ENCODE data around the gene CIB1. TPM values are rescaled to one million over a fixed set of nuclear protein-coding genes. Genes with fewer than 3 reads are reported as not detected.
"Not testable (repeated sequence)": the region's sequence is repeated elsewhere in the genome, so short reads cannot be mapped to it uniquely, and the experiment has no call there.

Gene CIB1
- 80.6 TPM for polyA plus RNA-seq (2013, experiment 1 of 2; ENCODE audit: insufficient read length)
- 54.8 TPM for polyA plus RNA-seq (2013, experiment 2 of 2; ENCODE audit: insufficient read length)

DNA sequence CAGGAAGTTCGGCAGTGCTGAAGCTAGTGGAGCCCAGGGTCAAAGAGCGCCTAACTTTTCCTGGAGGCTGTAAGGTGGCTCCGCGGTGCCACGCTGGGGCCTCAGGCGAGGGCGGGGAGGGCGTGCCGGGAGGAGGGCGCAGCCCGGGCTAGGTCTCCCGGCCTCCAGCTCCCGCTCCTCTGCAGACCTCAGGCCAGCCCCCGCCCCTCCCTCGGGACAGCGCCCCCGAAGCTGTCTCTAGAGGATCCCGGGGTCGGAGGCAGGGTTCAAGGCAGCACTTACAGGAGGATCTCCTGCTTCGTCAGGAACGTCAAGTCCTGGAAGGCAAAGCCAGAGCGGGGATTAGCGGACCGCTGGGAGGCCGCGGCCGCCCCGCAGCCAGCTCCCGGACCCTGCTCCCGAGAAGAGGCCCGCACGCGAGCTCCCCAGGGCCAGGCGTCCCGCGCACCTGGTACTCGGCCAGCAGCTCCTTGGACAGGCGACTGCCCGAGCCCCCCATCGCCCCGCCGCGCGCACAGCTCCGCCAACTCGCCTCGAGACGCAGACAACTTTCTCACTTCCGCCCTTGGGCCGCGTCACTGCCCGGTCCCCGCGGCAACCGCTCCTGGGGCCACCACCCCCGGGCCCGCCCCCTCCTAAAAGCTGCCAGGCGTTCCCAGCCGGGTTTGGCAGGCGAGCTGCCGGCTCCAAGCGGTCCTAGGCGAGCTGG, at the start of gene CIB1:
Gene CIB1, minus strand, starts transcription at position 555 of the 709 bp plus-strand sequence. Its CDS starts 56 bp downstream, at position 499.
- peak; percentile 97 for DNase-seq

GRCh38 chr15:90281637-90282036, 47.9 kb upstream of the CIB1 start:
- DNase-seq = not testable (repeated sequence)

DNA sequence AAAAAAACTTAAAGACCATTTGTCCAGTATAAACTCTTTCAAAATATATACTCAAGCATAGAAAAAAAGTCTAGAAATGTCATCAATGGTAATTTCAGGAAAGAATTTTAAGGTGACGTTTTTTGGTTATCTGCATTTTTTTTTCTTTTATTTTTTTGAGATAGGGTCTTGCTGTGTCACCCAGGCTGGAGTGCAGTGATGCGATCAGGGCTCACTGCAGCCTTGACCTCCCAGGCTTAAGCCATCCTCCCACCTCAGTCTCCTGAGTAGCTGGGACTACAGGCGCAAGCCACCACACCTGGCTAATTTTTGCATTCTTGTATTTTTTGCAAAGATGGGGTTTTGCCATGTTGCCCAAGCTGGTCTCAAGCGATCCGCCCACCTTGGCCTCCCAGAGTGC, 47.0 kb upstream of the CIB1 start:
- DNase-seq = not testable (repeated sequence)

GRCh38 chr15:90278467-90278866, 44.7 kb upstream of the CIB1 start:
- not testable (repeated sequence) for DNase-seq

DNA sequence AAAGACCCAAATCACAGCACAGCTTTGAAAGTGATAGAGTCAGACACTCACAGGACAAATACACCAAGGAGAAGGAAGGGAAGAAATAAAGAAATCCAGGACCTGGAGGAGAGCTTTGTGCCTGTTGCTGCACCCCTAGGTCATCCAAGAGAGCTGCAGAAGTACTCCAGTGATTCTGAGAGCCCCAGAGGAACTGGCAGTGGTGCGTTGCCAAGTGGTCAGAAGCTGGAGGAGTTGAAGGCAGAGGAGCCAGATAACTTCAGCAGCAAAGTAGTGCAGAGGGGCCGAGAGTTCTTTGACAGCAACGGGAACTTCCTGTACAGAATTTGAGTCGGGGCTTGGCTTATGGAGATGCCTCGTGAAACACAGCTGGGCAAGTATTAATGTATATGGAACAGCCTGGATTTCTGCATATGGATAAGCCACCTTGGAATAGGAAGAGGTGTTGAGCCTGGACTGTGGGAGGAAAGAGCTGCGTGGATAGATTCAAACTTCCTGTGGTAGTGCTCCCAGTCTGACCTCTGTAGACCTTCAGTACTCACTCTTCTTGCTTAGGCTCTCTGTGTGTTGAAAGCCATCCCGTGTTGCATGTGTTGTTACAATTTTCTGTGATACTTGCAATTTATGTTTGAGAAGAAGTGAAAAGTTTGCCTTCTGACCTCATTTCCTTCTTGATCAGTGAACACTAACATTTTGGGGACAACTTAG, 37.9 kb upstream of the CIB1 start:
- DNase-seq = no peak

DNA sequence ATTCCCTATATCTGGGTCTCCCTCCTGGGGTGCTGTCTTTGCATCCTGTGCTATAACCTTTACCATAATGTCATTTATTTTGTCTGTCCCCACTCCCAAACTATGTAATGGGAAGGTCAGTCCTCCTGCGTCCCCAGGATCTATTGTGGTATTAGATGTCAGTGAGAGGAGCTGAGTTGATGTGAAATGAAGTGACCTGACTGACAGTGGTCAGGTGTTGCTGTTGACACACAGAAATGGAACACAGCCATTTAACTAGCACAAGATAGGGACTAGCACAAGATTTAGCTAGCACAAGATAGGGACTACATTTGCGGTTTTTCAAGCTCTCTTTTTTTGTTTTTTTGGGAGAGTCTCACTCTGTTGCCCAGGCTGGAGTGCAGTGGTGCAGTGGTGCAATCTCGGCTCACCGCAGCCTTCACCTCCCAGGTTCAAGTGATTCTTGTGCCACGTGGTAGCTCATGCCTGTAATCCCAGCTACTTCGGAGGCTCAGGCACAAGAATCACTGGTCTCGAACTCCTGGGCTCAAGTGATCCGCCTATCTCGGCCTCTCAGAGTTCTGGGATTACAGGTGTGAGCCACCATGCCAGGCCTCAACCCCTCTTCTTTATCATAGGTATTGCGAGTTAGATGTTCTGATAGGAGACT, 36.9 kb upstream of the CIB1 start:
- DNase-seq = no peak

DNA sequence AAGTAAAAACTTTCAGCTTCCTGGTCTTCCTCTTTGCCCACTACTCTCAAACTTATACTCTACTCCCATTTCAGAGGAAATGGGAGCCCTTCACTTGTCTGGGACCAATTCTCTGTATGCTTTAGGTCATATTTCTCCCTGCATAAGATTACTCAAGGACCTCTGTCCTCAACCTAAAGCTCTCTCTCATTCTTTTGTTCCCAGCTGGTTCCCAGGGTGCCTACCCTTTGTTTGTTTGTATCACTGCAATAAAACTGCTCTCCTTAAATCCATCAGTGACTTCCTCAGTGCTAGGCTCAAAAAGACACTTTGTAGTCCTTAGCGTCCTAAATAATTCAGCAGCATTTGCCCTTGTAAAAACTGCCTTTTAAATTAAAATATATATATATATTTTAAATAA, 34.7 kb upstream of the CIB1 start:
- DNase-seq = no peak

GRCh38 chr15:90266485-90266884, 32.7 kb upstream of the CIB1 start:
- DNase-seq = peak; percentile 36

- peak; percentile 39 for DNase-seq
These were observed 32.3 kb upstream of the CIB1 start for GRCh38 chr15:90266061-90266431.

GRCh38 chr15:90265271-90266060, 31.7 kb upstream of the CIB1 start, which contains the start of gene NGRN:
Gene NGRN, plus strand, starts transcription at chr15:90265672. Its CDS starts 41 bp downstream, at chr15:90265713.
- DNase-seq = peak; percentile 92

- DNase-seq = no peak
These were observed 30.9 kb upstream of the CIB1 start for GRCh38 chr15:90264671-90265070.

- DNase-seq = no peak
These were observed 28.7 kb upstream of the CIB1 start for GRCh38 chr15:90262426-90262825.

DNA sequence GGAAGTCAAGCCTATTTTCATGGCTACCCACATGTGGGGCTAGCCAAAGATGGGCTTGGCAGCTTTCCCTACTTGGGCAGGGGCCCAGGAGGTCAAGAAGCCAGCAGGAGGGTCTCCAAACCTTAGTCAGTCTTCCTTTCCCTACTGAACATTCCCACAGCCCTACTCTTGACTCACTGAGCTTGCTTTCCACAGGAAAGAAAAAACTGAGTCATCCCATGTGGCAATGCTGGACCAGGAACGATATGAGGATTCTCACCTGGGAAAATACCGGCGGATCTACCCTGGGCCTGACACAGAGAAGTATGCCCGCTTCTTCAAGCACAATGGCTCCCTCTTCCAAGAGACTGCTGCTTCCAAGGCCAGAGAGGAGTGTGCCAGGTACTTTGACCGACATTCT, 28.1 kb upstream of the CIB1 start:
- DNase-seq = no peak

GRCh38 chr15:90260731-90261130, 27.0 kb upstream of the CIB1 start:
- not testable (repeated sequence) for DNase-seq

DNA sequence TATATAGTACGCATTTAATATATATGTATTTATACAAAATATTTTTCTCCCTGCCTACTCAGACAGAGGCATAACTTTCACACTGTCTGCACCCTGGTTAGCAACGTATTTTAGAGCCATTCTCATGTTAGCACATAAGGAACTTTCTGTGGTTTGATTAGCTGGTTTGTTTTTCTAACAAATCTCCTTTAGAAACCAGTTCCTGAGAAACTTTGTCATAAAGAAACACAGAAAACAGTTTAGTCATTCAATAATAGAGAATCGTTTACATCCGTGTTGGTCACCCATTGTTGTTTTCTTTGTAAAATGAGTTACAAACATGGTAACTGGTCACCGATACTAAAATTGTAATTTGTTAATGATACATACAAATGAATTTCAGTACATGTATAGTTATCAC, 25.8 kb upstream of the CIB1 start:
- DNase-seq = peak; percentile 25

- no peak for DNase-seq
These were observed 24.0 kb upstream of the CIB1 start for GRCh38 chr15:90257776-90258175.

- peak; percentile 87 for DNase-seq
These were observed 15.6 kb upstream of the CIB1 start, which contains the start of gene TTLL13 for GRCh38 chr15:90249203-90249863. Gene TTLL13, plus strand, starts transcription at chr15:90249556. Its CDS starts 1,075 bp downstream, at chr15:90250631.

- DNase-seq = no peak
These were observed 15.1 kb upstream of the CIB1 start for GRCh38 chr15:90248789-90249202.

DNA sequence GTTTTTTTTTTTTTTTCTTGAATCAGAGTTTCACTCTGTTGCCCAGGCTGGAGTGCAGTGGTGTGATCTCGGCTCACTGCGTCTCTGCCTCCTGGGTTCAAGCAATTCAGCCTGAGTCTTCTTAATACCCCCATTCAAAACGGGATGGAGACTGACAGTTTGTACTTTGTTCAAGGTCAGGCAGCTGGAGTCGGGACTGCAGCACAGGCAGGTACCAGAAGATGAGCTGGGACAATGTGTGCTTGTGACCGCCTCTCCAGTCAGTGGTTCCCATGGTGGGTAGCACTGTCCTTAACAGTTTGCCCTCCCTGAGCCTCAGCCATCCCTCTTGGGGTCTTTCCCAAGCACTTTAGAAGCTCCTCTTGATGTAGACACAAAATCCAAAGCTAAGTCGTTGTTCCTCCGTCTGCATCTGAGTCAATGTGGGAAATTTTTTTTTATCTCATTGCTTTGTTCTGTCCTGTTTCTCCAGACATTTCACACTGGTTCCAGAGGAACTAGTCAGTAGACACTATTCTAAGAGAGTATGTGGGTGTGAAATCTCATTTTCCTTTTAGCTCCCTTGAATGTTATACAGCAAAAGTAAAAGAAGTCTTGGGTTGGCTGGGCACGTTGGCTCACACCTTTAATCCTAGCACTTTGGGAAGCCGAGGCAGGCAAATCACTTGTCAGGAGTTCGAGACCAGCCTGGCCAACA, 10.3 kb upstream of the CIB1 start:
- no peak for DNase-seq

GRCh38 chr15:90241343-90242192, 7.8 kb upstream of the CIB1 start:
- DNase-seq = no peak

Data from fibroblast of skin of back (primary cell).